Measurements from ENCODE around the gene IFT27. TPM values are rescaled to one million over a fixed set of nuclear protein-coding genes. Genes with fewer than 3 reads are reported as not detected.

Gene IFT27
- total and polyA plus RNA-seq, 2 of the 4 experiments (the other 2 are of a cell fraction): 14.5 to 26.9 TPM

GRCh38 chr22:36803358-36803757, 27.4 kb upstream of the IFT27 start:
- Histone ChIP-seq H3K4me2 (ENCODE audit: low read depth, low read length) (no peak overlapping the region), H3K79me1 (ENCODE audit: low read depth in 1 of 2, low read length in 2 of 2) (no peaks in the 10 kb centered on the region), H3K23ac (ENCODE audit: low read depth, low read length) (no peak overlapping the region), H4K8ac (ENCODE audit: low read depth in 2 of 2, low read length in 2 of 2) (no peak overlapping the region), H3K14ac (replicated peaks; ENCODE audit: low read depth, low read length) (no peak overlapping the region), H3K56ac (ENCODE audit: extremely low read depth, insufficient read depth, low read length) (no peak overlapping the region), H2BK5ac (ENCODE audit: low read depth, low read length, poor library complexity, severe bottlenecking) (no peak overlapping the region), H3K18ac (ENCODE audit: low read depth, low read length) (no peak overlapping the region), H2AK5ac (ENCODE audit: low read depth, low read length) (no peak overlapping the region), H2BK20ac (ENCODE audit: low read depth, low read length) (no peak overlapping the region), H3K4ac (ENCODE audit: low read depth, low read length) (no peak overlapping the region), H3K27me3 (ENCODE audit: control insufficient read depth, insufficient read depth, low read length) (peaks cover 44% of the 10 kb centered on the region), H3K9me3 (ENCODE audit: control insufficient read depth, insufficient read depth, low read length) (no peaks in the 10 kb centered on the region), H4K5ac (ENCODE audit: low read depth, low read length) (no peak overlapping the region), H2AFZ (replicated peaks; ENCODE audit: low read length, poor library complexity) (no peak overlapping the region), H2AK9ac (replicated peaks; ENCODE audit: low read depth, low read length, poor library complexity) (no peak overlapping the region), H2BK120ac (ENCODE audit: low read depth, low read length) (no peak overlapping the region), H3K9me1 (ENCODE audit: insufficient read depth, low read length) (no peaks in the 10 kb centered on the region), H4K91ac (ENCODE audit: insufficient read depth, low read depth, low read length) (no peak overlapping the region), H3K4me1 (ENCODE audit: control insufficient read depth, insufficient read depth, low read length) (no peaks in the 10 kb centered on the region), H4K20me1 (ENCODE audit: insufficient read depth, low read length) (no peaks in the 10 kb centered on the region), H3K9ac (ENCODE audit: low read depth, low read length) (no peak overlapping the region), H3K27ac (ENCODE audit: insufficient read depth, low read length) (no peak overlapping the region), H3K4me3 (ENCODE audit: insufficient read depth, low read depth, low read length) (no peak overlapping the region), H3K36me3 (ENCODE audit: control insufficient read depth, insufficient read depth, low read length) (no peaks in the 10 kb centered on the region), H2BK15ac (ENCODE audit: low read depth, low read length) (no peak overlapping the region)
- dilution Hi-C loops (cut with HindIII; ENCODE audit: low sequenced_read_pairs, unreplicated experiment) (no loop called here), in situ Hi-C loops (cut with MboI; ENCODE audit: low sequenced_read_pairs) (no loop called here), intact Hi-C loops (cut with micrococcal nuclease) (no loop called here)
- no peak for TF ChIP-seq RCOR1 (IDR thresholded peaks at IDR 0.05; ENCODE audit: insufficient replicate concordance, low read length)
- TF ChIP-seq, protein P1, sequence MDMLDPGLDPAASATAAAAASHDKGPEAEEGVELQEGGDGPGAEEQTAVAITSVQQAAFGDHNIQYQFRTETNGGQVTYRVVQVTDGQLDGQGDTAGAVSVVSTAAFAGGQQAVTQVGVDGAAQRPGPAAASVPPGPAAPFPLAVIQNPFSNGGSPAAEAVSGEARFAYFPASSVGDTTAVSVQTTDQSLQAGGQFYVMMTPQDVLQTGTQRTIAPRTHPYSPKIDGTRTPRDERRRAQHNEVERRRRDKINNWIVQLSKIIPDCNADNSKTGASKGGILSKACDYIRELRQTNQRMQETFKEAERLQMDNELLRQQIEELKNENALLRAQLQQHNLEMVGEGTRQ (IDR thresholded peaks at IDR 0.05; ENCODE audit: low read depth, low read length): no peak
- TF ChIP-seq ELK1 (IDR thresholded peaks at IDR 0.05; ENCODE audit: borderline replicate concordance, low read depth, low read length): no peak
- no peak for TF ChIP-seq MAZ (IDR thresholded peaks at IDR 0.05; ENCODE audit: borderline replicate concordance, low read depth, low read length)
- TF ChIP-seq MXI1 (IDR thresholded peaks at IDR 0.05; ENCODE audit: borderline replicate concordance, low read depth, low read length): no peak
- TF ChIP-seq POLR2A (IDR thresholded peaks at IDR 0.05; ENCODE audit: low read depth, low read length): no peak
- BruUV-seq (replicated peaks): no TSS peak
- CTCF ChIA-PET: no interaction called here
- POLR2A ChIA-PET (ENCODE audit: unreplicated experiment): no interaction called here
- DNase-seq (no peak), ATAC-seq (ENCODE audit: low read depth) (no peak)
- no CpG with 5 or more reads among the region's 1 CpG for WGBS, 2 experiments (ENCODE audit: extremely low coverage in 2 of 2, insufficient read length in 1 of 2)

All from IMR-90 (cell line).